HCT116 (cell line): ENCODE results near the gene KRT6A.

Experiments used
- EGR1 ChIP-seq: IDR thresholded peaks from 2 replicates; pipeline ENCODE4 v1.6.1; 2012; ENCODE audit warnings: low read depth
- ZNF274 ChIP-seq: fragments of 200-500 bp; sonication (Bioruptor generic); IDR thresholded peaks from 2 replicates; pipeline ENCODE4 v1.6.1; 2014; ENCODE audit warnings: mild to moderate bottlenecking, low read depth, low read length, inconsistent platforms

GRCh38 chr12:52452101-52452500, 41.0 kb downstream of the KRT6A start, which contains the start of gene KRT6B:
- TF ChIP-seq ZNF274 (no peak), EGR1 (no peak)
